Stimulated activated CD8-positive, alpha-beta memory T cell treated with anti-CD3 and anti-CD28 coated beads, Interleukin-15, amount 100 ng/mL, for 48 hours (primary cell): ENCODE data around the gene PXT1.

Experiments
- DNase-seq, 2 donors: peaks; one replicate each; pipeline ENCODE4 v3.0.0-alpha.2; 2020; ENCODE audit warnings: low read depth in 2 of 2

PXT1 gene

GRCh38 chr6:36346486-36347273 is 96.0 kb downstream of the PXT1 start:
- DNase-seq = no peak

GRCh38 chr6:36345681-36346466 is 96.8 kb downstream of the PXT1 start:
- DNase-seq = no peak

- no peak for DNase-seq
Observed at GRCh38 chr6:36343109-36343680, 99.5 kb downstream of the PXT1 start.

DNA sequence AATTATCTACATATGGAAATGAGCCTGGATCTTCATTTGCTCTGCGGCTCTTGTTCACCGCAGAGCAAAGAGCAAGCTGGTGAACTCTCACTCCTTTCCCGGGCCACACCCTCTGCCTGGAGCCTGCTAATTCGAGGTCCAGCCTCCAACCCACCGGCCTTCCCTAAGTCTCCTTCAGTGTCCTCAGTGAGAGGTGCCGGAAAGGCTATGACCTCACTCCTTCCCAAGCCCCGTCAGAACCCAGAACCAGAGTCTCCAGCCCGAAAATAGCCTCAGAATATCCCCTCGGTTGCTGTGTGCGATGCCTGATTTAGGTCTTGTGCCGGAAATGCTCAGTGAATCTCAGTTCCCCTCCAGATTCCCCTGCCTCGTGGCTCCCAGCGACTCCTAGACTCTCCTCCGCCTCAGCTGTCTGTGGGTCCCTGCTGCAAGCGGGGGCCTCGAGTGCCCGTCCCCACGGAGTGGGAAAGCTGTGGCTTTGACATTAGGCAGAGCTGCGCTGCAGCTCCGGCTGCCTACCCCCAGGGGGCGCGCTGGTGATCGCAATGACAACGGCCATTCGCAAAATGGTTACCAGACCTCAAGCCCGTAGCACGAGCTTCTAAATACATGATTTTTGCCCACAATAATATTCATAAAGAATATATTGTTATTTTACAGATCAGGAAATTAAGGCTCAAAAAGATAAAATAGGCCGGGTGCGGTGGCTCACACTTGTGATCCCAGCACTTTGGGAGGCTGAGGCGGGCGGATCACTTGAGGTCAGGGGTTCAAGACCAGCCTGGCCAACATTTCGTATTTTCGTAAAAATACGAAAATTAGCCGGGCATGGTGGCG is 101.8 kb downstream of the PXT1 start:
- DNase-seq = peak; percentile 45 to 56
